ENCODE measurements around the gene KCNQ1.

DNA sequence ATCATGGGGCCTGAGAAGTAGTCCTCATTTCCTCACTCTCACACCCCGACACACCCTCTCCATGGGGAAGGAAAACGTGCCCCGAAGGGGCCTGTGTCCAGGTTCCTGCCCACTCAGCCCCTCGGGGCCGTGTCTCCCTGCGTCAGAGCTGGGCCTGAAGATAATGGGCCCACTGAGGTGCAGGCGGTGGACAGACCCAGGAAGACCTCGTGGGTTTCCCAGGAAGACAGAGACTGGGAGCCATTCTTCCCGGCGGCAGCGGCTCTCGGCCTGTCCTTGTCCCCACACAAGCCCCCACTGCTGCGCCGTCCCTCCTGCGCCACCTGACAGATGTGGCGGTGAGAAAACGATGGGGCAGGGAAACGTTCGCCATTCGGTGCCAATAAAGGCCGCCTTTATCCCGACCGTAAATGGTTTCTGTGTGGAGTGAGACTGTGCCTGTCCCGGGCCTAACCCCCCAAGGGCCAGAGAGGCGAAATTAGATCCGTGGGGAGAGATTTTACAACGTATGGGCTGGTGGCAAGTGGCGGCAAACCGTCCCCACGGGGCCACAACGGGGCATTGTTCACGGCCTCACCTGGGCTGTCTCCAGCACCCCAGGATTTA is 351.8 kb downstream of the KCNQ1 start:
- TF ChIP-seq SP1 (IDR thresholded peaks at IDR 0.05; ENCODE audit: low read depth) (no peak), POLR2AphosphoS5 (IDR thresholded peaks at IDR 0.05; ENCODE audit: low read depth, low read length) (no peak), EZH2 (IDR thresholded peaks at IDR 0.05) (no peak), JUND (IDR thresholded peaks at IDR 0.05) (no peak), EZH2phosphoT487 (IDR thresholded peaks at IDR 0.05; ENCODE audit: borderline replicate concordance) (no peak), POLR2A (IDR thresholded peaks at IDR 0.05; ENCODE audit: borderline replicate concordance, extremely low read depth, insufficient read depth, insufficient read length) (no peak), FOSL1 (IDR thresholded peaks at IDR 0.05; ENCODE audit: low read depth) (no peak), ELF1 (IDR thresholded peaks at IDR 0.05; ENCODE audit: borderline replicate concordance, low read depth) (no peak), SIN3A (IDR thresholded peaks at IDR 0.05; ENCODE audit: low read depth) (no peak)
- TF ChIP-seq, protein P1, sequence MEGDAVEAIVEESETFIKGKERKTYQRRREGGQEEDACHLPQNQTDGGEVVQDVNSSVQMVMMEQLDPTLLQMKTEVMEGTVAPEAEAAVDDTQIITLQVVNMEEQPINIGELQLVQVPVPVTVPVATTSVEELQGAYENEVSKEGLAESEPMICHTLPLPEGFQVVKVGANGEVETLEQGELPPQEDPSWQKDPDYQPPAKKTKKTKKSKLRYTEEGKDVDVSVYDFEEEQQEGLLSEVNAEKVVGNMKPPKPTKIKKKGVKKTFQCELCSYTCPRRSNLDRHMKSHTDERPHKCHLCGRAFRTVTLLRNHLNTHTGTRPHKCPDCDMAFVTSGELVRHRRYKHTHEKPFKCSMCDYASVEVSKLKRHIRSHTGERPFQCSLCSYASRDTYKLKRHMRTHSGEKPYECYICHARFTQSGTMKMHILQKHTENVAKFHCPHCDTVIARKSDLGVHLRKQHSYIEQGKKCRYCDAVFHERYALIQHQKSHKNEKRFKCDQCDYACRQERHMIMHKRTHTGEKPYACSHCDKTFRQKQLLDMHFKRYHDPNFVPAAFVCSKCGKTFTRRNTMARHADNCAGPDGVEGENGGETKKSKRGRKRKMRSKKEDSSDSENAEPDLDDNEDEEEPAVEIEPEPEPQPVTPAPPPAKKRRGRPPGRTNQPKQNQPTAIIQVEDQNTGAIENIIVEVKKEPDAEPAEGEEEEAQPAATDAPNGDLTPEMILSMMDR (IDR thresholded peaks at IDR 0.05 in 2 of 3, conservative IDR thresholded peaks at IDR 0.05 in 1 of 3; ENCODE audit: borderline replicate concordance in 1 of 3, insufficient read depth in 1 of 3, low read depth in 2 of 3, low read length in 2 of 3), result no peak
- TF ChIP-seq, protein P2, sequence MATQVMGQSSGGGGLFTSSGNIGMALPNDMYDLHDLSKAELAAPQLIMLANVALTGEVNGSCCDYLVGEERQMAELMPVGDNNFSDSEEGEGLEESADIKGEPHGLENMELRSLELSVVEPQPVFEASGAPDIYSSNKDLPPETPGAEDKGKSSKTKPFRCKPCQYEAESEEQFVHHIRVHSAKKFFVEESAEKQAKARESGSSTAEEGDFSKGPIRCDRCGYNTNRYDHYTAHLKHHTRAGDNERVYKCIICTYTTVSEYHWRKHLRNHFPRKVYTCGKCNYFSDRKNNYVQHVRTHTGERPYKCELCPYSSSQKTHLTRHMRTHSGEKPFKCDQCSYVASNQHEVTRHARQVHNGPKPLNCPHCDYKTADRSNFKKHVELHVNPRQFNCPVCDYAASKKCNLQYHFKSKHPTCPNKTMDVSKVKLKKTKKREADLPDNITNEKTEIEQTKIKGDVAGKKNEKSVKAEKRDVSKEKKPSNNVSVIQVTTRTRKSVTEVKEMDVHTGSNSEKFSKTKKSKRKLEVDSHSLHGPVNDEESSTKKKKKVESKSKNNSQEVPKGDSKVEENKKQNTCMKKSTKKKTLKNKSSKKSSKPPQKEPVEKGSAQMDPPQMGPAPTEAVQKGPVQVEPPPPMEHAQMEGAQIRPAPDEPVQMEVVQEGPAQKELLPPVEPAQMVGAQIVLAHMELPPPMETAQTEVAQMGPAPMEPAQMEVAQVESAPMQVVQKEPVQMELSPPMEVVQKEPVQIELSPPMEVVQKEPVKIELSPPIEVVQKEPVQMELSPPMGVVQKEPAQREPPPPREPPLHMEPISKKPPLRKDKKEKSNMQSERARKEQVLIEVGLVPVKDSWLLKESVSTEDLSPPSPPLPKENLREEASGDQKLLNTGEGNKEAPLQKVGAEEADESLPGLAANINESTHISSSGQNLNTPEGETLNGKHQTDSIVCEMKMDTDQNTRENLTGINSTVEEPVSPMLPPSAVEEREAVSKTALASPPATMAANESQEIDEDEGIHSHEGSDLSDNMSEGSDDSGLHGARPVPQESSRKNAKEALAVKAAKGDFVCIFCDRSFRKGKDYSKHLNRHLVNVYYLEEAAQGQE (IDR thresholded peaks at IDR 0.05; ENCODE audit: low read depth), result no peak
